GM03348 (cell line): Measurements from ENCODE around the gene TNK2.
"Not testable (repeated sequence)": the region's sequence is repeated elsewhere in the genome, so short reads cannot be mapped to it uniquely, and the experiment has no call there.

Source experiments
- DNase-seq: peaks from one replicate; pipeline ENCODE4 v3.0.0; 2012; ENCODE audit warnings: low spot score

The TNK2 gene

GRCh38 chr3:195870442-195870841 lies 37.9 kb downstream of the TNK2 start:
- no peak for DNase-seq

GRCh38 chr3:195869413-195870001 lies 38.8 kb downstream of the TNK2 start:
- DNase-seq = no peak

- no peak for DNase-seq
These were observed 39.4 kb downstream of the TNK2 start for GRCh38 chr3:195868866-195869412.

- DNase-seq = no peak
These were observed 40.0 kb downstream of the TNK2 start for GRCh38 chr3:195868336-195868865.

- DNase-seq = no peak
These were observed 40.6 kb downstream of the TNK2 start for GRCh38 chr3:195867631-195868335.

DNA sequence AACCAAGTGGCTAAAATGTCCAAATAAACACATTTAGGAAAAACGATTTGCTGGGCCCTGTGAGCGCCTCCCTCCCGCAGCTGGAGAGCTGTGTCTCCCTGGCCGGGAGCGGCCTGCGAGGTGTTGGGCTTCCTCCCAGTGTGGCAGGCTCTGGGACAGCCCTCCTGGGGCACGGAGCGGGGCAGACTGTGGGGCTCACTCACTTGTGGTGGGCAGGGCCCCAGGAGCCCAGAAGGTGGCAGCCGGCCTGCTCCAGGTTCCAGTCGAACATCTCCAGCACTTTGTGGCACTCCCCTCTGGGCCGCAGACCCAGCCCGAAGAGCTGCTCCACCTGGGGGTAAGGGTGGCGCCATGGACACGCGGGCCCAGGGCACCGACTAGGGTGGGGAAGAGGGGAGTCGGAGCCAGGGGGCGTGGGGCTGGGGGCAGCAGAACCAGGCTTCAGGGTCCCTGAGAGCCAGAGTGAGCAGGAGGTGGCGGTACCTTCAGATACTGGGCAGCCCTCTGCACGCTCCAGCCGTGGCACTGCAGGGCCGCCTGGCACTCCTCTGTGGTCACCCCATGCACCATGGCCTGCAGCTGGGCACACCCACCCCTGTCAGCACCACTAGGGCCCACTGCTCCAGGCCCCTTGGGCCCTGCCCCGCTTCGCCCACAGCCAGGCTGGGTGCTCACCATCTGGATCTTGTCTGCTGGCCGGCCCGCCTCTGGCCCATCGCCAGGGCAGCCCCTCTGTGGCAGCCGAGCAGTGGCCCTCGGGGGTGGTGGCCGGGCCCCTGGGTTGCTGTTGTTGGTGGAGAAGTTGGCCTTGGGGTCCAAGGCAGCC lies 41.5 kb downstream of the TNK2 start:
- DNase-seq = no peak

DNA sequence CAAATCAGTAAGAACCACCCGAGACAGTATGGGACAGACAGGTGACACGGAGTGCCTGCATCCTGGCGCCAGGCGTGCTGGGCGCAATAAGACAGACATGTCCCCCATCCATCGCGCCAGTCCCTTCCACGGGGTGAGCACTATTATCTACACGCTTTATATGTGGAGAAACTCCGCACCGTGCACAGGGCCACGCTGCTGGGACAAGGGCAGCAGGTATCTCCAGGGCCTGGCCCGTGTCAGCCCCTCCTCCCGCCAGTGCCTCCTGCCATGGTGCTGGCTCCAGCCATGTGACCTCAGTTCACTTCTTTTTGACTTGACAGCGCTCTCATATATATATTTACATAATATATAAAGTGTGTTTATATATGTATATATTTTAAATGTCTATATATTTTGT lies 42.6 kb downstream of the TNK2 start:
- DNase-seq = no peak

- peak; percentile 82 for DNase-seq
These were observed 45.0 kb downstream of the TNK2 start for GRCh38 chr3:195863121-195864061.

GRCh38 chr3:195862318-195862717 lies 46.0 kb downstream of the TNK2 start:
- DNase-seq = not testable (repeated sequence)

- DNase-seq = no peak
These were observed 47.9 kb downstream of the TNK2 start for GRCh38 chr3:195860456-195860855.

DNA sequence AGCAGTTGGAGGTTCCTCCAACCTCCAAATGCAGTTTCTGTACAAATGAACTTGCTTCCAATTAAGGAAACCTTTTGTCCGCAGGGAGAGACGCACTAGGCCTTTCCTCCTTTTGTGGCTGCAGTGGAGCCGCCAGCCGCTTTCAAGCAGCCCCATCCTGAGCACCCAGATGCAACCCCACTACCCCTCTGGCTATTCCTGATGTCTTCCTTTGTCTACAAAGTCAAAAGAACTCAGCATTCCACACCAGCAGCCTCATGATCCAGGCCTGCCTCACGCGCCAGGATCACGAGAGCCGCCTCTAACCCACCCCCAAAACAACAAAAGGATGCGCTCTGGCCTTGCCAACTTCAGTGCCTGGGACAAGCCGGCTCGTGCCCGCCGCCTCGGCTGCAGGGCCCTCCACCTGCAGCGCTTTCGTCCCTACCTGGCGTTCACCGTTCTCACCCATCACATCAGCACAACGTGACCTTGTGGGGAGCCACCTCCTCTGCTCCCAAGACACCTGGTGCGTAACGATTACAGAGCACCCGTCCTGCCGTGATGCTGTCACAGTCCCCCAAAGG lies 48.4 kb downstream of the TNK2 start:
- no peak for DNase-seq

DNA sequence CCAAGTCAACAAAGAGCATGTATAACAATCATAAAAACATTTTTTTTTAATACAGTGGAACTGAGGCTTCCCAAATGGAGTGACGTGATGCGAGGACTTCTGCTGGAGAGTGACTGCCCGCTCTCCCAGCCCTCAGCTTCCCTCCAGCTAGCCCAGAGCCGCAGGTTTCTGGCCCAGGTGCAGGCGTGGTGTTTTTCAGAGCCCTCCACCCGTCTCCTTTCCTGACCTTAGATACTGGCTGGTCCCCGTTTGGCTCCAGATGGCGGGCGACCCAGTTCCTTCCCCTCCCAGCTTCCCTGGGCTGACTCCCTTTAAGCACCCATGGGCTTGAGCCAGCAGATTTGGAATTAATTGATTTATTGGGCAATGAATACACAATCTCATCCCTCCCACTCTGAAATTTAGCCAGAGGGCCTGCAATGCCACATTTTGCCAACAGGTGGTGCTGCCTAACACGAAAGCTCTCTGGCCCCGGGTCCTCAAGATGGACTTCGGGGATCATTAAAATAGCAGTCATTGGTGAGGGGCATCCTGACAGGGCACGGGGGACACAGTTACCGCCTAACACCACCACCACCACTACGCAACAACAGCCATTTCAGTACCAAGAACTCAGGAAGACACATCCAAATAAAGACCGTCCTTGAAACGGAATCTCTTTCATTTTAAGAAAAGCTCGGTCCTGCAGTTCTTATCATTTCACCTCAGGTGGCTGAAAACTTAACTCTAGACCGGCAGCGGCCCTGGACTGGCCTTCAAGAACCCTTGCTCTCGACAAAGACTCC lies 49.1 kb downstream of the TNK2 start:
- peak; percentile 90 for DNase-seq

DNA sequence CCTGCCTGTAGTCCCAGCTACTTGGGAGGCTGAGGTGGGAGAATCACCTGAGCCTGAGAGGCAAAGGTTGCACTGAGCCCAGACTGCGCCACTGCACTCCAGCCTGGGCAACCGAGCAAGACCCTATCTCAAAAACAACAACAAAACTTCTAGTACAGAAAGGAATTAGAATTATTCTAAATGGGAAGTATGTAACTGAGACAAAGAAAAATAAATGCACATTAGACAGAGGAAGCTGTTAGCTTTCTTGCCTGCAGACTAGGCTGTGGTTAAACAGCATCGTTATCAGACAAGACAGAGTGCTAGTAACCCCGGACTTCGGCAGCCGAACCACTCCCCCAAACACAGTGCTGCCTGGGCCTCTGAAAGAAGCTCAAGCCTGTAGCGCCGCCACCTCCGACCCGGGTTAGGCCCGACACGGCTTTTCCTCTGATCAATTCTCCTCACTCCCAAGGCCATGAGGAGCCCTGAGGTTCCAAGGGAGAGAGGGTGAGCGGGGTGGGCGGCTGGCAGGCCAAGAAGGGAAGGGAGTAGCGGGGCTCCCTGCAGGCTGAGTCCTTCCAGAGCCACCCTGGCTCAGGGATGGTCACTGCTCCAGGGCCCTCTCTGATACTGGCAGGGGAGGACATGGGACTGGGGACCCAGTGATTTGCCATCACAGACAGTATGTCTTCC lies 51.8 kb downstream of the TNK2 start:
- no peak for DNase-seq

DNA sequence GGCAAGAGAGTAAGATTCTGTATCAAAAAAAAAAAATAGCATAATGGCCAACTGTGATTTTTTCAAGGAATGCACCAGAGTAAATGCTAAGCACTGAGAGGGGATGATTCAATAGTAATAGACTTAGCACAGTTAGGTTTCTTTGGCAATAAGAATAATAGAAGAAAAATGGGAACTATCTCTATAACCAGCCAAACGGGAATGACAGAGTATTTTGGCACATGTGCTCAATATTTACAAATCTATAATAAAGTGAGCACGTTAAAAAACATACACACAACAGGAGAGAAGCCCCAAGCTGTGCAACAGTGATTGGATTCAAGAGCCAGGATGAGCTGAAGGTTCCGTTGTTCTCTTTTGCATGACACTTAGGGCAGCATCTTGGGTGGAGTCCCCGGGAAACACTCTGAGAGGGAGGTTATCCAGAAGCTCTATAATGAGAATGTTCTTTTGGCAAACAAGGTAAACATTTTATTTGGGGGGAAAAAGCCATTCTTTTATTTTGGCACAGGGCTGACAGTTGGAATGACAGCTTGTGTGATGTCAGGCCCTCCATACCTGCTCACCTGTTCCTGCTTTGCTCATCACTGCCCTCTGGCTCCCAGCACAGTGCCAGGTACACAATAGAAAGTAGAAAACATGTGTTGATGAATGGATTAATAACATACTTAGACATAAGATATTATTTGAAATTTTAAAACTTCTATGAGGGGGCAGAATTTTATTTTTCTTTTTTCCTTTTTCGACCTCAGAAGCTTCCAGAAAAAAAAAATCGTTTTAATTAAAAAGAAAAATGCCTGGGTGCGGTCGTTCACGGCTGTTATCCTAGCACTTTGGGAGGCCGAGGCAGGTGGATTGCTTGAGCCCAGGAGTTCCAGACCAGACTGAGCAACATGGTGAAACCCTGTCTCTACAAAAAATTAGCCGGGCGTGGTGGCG lies 52.6 kb downstream of the TNK2 start:
- no peak for DNase-seq

- DNase-seq = no peak
These were observed 53.6 kb downstream of the TNK2 start for GRCh38 chr3:195854628-195855294.

DNA sequence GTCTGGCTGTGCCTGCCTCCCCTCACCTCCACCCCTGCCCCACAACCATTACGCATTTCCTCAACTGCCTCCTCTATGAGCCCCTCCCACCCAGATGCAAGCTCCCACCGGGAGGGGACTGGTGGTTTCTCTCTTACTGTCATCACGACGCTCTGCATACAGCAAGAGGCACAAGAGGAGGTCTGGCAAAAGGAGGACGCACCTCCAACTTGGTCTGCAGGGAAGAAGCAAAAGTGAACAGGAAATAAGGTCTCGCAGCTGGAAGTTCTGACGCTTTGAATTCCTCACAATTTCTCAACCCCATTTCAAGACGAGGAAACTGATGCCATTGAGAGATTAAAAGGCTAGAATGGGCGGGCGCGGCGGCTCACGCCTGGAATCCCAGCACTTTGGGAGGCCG lies 54.4 kb downstream of the TNK2 start:
- DNase-seq = no peak

- no peak for DNase-seq
These were observed 55.3 kb downstream of the TNK2 start for GRCh38 chr3:195853036-195853435.
